HG02610 (cell line): Measurements from ENCODE around the gene AKAP13.

Source experiments
- ATAC-seq: cut with Tn5 transposase; IDR thresholded peaks from one replicate; pipeline ENCODE4 v1.9.1; 2021; ENCODE audit warnings: mild to moderate bottlenecking, moderate library complexity; ENCODE audit not compliant: unreplicated experiment

The AKAP13 gene

GRCh38 chr15:85745525-85746150 lies 365.2 kb downstream of the AKAP13 start:
- no peak for ATAC-seq

- ATAC-seq: no peak
Observed at GRCh38 chr15:85746641-85747040, 366.2 kb downstream of the AKAP13 start.

DNA sequence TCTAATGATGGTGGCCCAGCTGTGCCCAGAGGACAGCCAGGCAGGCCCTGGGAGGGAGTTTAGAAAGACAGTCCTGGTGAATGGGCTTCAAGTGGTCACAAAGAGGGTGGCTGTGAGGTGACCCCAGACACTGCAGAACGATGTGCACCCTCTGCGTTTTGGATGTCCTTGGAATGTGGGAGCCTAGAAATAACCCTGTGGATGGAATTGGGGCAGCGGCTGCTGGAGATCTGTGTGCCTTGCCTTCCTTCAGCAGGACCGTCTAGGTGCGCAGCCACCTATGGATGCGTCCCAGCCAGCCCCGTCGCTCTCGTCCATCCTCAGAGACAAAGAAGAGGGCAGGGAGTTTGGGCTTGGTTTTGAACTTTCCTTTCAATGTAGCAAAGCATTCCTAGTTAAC lies 367.8 kb downstream of the AKAP13 start:
- no peak for ATAC-seq

- no peak for ATAC-seq
Observed at GRCh38 chr15:85748729-85749128, 368.3 kb downstream of the AKAP13 start.

GRCh38 chr15:85749261-85750151 lies 369.1 kb downstream of the AKAP13 start:
- no peak for ATAC-seq

DNA sequence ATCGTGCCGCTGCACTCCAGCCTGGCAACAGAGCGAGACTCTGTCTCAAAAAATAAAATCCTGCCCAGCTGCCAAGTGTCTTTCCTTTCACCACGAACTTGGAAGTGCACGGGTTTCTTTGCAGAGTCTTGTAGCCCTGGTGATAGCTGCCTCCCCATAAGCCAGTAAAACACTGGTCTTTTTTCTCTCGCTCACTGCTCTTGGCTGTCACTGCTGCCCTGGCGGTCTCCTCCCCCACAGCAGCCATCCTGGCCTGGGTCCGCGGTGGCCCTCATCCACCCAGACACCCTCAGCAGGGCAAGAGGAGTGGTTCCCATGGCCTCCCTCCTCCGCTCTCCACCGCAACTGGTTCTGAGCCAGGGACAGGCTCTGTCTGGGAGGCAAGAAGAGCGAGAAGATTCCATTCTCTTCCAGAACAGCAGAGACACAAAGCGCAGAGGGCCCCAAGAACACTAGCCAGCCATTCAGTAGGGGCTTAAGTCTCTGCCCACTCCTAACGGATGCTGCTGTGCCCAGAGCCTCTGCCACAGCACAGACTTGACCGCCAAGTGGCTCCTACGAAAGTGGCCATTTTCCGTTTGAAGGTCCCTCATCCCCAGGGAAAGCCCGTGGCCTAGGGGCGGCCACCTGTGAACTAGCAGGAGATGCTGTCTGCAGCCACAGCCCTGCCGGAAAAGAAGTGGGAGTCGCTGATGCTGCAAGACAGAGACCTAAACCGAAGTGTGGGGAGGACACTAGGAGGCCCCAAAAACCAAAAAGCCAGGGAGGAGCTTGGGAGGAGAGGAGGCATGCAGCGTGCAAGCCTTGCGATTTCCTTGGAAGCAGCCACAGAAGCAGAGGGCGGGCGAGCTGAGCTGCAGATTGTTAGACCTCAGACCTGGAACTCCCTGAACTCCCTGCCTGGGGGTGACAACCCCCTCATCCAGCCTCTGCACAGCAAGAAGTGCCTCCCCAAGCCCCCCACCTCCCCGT lies 370.2 kb downstream of the AKAP13 start:
- no peak for ATAC-seq

DNA sequence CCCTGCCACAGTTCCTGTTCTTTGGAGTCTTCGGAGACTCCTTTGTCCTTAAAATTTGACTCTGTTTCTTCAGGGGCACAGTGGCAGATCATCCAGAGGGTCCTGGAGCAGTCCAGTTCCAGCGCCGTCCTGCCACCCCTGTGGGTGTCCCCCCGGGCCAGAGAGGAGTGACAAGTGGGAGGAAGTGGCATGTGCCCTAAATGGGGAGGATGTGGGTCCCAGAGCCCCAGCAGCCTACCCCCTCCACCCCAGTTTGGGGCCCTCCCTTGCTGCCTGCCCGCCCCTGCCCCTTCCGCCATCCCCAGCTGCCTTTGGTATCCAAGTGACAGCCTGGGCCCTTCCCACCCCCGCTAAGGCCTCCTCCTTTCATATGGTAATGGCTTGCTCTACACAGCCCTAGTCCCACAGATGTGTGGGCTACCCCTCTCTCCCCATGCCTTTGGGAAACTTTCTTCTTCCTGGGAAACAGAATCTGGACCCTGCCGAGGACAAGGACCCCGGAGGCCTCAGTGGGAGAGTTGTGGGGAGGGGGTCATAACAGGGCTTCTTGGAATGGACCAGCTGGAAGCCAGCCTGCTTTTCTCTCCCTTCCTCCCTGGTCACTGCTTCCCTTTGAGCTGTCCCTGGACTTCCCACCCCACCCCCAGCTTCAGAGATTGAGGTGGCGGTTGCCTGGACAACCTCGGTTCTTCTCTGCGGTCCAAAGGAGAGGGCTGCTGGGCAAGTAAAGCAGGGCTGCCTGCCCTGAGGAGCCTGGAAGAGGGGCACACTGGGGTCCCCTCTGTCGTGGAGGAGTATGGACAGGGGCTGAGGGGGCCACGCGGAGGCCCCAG lies 371.1 kb downstream of the AKAP13 start:
- ATAC-seq: no peak

- no peak for ATAC-seq
Observed at GRCh38 chr15:85752124-85752475, 371.7 kb downstream of the AKAP13 start.

- no peak for ATAC-seq
Observed at GRCh38 chr15:85752491-85752961, 372.1 kb downstream of the AKAP13 start.

DNA sequence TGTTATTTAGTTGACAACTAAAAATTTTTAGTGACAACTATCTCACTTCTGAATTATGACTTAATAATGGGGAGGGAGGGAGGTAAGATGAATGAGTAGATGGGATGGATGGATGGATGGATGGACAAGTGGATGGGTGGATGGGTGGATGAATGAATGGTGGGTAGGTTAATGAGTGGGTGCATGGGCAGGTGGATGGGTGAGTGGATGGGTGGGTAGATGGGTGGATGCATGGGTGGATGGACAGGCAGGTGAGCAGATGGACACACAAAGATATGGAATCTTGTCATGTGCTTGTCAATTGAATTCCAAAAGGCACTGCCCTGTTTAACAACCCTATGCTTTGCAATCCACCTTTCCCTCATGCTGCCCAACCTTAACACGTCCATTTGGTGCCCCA lies 372.9 kb downstream of the AKAP13 start:
- ATAC-seq: no peak

DNA sequence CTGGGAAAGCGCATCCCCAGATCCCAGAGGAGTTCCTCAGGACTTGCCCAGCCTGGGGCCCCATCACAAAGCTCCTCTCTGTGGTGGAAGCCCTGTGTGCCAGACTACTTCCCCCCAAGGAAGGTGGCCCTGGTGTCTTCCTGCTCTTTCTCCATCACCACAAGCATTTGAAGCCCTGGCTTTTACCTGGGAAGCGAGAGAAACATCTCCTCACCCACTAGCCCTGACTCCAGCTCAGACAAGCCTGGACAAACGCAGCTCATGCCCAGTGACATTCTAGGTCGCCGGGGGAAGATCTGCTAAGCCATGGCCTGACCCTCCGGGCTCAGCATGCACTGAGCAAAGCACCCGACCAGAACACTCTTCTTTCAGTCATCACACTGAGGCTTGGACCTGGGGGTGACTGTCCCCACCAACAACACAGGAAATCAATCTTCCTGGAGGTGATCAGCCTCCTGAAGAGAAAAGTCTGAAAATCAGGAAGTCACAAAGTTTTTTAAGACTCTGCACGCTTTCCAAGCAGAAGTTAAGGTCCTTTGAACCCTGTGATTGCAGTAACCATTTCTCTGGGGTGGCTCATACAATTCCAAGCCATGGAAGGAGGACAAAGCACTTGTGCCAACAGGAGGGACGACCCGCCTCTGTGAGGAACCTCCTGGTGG lies 373.5 kb downstream of the AKAP13 start:
- ATAC-seq: no peak

DNA sequence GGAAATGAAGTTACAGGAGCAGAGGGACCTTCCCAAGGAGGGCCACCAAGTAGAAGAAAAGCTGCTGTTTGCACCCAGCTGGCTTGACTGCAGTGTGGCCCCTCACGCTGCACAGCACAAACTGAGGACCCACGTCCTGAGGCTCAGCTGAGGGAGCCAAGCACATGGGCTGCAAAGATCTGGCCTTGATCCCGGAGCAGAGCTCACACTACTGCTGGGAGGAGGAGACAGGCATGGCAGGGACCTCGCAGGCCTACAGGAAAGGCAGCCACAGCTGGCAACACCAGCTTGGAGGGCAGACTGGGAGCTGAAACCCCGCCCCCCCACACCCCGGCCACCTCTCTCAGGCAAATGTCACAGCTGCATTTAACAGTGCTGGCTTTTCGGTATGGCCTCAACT lies 374.6 kb downstream of the AKAP13 start:
- ATAC-seq: no peak

- no peak for ATAC-seq
Observed at GRCh38 chr15:85755471-85755870, 375.1 kb downstream of the AKAP13 start.

DNA sequence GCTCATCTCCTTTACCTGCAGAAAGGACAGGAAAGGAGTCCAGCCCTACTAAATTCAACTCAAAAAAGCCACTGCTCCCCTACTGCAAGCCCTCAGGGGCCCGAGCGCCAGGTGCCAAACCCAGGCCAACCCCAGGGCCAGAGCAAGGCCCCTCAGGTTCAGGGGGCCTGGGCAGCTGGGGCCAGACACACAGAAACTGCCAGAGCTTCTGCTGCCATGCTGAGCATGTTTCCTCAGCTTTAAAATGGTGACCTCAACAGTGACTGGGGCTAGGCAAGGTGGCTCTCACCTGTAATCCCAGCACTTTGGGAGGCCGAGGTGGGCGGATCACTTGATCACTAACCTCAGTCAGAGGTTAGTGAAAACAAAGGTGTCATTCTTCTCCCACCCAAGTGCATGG lies 375.5 kb downstream of the AKAP13 start:
- no peak for ATAC-seq

DNA sequence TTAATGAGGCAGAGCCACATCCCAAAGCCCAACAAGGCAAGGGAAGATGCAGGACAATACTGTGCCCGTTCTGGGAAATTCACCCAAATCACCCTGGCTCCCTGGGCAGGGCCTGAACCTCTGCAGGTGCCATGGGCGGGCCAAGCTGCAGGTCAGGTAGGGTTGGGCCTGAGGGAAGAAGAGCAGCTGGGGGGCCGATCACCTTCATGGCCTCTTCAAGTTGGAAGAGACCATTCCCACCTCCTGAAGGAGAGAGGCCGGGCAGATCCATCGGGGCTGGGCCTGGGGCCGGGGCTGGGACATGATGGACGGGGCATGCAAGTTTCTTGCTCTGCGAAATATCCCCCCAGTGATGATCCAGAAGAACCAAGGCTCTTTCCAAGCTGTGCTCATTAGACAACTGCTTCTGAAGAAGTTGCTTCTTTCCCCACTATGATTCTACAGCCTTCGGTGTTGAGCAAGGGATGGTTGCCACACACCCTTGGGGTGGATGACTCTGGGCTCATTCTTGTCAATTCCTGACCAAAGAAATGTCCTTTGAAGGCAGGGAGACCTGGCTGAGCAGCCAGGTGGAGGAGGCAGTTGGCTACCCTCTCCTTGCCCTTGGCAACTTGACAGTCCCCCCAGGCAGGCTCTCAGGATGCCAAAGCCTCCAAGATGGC lies 376.1 kb downstream of the AKAP13 start:
- no peak for ATAC-seq

- no peak for ATAC-seq
Observed at GRCh38 chr15:85757073-85757938, 376.9 kb downstream of the AKAP13 start.

DNA sequence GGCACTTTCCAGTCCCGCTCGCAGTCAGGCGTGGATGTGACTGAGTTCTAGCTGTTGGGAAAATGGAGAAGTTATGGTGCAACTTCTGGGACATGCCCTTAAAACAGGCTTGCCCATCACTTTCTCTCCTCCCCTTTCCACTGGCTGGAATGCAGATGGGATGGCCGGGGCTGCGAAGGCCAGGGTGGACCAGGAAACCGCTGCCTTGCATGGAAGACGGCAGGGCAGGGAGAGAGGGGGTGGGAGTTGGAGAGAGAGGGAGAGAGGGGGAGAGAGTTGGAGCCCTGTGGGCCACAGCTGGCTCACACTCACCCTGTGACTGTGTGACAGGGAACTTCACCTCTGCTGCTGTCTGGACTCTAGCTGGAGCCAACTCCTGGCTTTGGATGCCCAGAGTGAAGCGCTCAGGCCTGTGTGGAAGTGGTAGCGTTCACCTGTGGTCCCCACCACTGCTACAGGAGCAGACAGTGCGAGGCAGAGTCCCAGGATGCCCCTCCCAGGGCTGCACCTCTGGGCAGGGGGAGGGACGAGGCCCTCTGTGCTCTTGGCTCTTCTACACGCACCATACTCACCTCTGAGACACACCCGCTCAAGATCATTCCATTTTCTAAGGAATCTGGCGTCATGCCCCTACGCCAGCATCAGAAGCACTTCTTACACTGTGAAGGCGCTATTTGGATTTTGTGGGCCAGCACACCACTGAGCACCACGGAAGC lies 377.7 kb downstream of the AKAP13 start:
- no peak for ATAC-seq

DNA sequence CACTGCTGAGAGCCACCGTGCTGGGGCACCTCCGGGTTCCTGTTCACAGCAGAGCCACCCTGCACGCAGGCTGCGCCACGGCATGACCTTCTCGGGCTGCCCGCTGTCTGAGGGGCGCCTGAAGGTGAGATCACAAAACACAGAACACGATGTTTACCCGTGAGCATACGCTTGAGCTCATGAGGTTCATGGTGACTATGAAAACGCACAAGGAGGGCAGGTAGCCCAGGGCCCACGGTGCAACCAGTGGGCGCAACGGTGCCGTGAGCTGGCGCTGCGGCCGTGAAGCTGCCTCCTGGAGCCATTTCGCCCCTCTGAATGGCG lies 378.2 kb downstream of the AKAP13 start:
- ATAC-seq: no peak
